Smooth muscle cell of the brain vasculature (primary cell): Measurements from ENCODE around the gene ADGRB3.
"Not testable (repeated sequence)": the region's sequence is repeated elsewhere in the genome, so short reads cannot be mapped to it uniquely, and the experiment has no call there.

ENCODE experiments used
- DNase-seq: peaks from one replicate; pipeline ENCODE4 v3.0.0-alpha.2; 2012; ENCODE audit warnings: low read depth, low spot score

Gene ADGRB3

GRCh38 chr6:68941345-68941744, 306.3 kb downstream of the ADGRB3 start:
- no peak for DNase-seq

- DNase-seq: no peak
Observed at GRCh38 chr6:68947721-68948120, 312.6 kb downstream of the ADGRB3 start.

- DNase-seq: no peak
Observed at GRCh38 chr6:68951270-68951669, 316.2 kb downstream of the ADGRB3 start.

DNA sequence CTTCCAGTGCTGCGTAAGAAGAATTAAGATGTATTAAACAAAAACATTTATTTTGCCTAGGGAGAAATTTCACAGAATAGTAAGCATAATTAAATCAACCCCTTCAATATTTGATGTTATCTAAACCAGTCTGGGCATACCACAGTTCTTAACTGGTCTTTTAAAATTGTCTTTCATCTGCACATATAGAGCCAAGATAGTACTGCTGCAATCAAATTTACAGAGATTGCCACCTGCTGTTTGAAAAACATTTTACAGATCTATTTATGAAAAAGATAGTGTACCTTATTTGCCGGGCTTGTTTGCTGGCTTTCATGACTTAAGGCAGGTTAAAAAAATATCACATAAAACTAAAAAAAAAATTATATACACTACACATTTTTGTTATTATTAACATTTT, 323.2 kb downstream of the ADGRB3 start:
- DNase-seq: no peak

GRCh38 chr6:68967549-68968300, 332.6 kb downstream of the ADGRB3 start:
- peak; percentile 12 for DNase-seq

- no peak for DNase-seq
Observed at GRCh38 chr6:68968301-68968649, 333.2 kb downstream of the ADGRB3 start.

DNA sequence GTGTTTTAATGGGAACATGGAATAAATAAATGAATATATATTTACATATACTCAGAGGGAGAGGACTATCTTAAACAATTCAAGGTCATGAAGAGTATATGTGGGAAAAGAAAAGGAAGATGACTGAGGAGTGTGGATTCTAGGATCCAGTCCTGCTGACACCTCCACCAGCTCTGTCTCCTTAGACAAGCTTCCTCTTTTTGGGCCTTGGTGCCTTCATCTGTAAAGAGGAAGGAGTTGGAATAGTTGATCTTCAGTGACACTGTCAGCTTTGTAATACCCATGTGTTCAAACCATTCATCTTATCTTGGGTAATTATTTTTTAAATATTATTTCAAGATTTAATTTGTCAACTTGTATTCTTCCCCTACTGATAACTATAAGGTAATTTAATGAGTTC, 338.0 kb downstream of the ADGRB3 start:
- DNase-seq: no peak

GRCh38 chr6:68975064-68975463, 340.0 kb downstream of the ADGRB3 start:
- DNase-seq: no peak

- no peak for DNase-seq
Observed at GRCh38 chr6:68975816-68976215, 340.7 kb downstream of the ADGRB3 start.

GRCh38 chr6:68976260-68976659, 341.2 kb downstream of the ADGRB3 start:
- no peak for DNase-seq

DNA sequence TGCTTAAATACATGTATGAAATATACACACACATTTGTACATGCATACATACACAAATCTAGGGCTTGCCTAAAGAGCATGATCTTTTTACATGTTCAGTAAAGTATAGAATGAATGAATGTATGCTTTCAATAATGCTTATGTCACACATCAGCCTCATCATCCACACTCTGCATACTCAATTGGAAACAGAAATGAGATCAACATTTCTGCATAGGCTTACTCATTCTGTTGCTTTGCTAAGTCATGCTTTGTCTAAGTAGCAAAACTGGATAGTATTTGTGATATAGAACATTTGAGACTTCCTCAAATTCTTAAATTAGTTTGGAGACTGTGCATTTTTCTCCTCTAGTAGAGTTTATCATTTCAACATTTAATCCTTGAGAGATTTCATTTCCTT, 343.3 kb downstream of the ADGRB3 start:
- no peak for DNase-seq

DNA sequence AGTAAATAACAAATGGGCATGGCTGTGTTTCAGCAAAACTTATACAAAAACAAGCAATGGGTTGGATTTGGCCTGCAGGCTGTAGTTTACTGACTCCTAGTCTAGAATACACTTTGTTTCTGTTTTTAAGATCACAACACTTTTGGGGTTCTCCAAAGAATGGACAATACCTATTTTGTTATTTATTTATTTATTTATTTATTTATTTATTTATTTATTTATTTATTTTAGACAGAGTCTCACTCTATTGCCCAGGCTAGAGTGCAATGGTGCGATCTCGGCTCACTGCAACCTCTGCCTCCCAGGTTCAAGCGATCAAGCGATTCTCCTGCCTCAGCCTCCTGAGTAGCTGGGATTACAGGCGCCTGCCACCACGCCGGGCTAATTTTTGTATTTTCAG, 346.6 kb downstream of the ADGRB3 start:
- not testable (repeated sequence) for DNase-seq

- no peak for DNase-seq
Observed at GRCh38 chr6:68988698-68989097, 353.6 kb downstream of the ADGRB3 start.

- DNase-seq: no peak
Observed at GRCh38 chr6:68990317-68990716, 355.2 kb downstream of the ADGRB3 start.

DNA sequence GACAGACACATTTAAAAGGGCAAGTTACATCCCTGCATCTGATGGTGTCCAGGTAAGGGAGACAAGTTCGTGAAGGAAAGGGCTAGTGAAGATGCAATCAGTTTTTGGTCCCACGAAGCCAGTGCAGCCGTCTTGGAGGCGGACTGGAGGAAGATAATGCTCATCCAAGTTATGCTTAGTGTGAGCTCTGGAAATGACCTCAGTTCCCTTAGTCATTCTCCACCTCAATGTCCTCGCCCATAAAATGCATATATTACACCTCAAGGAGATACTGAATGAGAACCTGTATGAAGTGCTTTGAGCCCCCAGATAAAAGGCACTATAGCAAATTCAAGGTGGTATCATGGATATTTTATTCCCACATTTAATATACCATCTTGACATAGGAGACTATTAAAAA, 358.8 kb downstream of the ADGRB3 start:
- DNase-seq: no peak

GRCh38 chr6:68994521-68994920, 359.4 kb downstream of the ADGRB3 start:
- no peak for DNase-seq

- no peak for DNase-seq
Observed at GRCh38 chr6:69005199-69005598, 370.1 kb downstream of the ADGRB3 start.

DNA sequence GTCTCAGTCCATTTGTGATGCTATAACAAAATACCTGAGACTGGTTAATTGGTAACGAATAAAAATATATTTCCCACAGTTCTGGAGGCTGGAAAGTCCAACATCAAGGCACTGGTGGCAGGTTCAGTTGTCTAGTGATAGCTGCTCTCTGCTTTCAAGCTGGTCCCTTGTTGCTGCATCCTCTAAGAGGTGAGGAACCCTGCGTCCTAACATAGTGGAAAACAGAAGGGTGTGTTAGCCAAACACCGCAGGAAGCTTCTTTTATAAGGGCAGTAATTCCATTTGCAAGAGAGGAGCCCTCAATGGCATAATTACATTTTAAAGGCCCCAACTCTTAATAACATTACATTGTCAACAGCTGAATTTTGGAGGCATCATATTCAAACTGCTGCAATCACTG, 372.7 kb downstream of the ADGRB3 start:
- DNase-seq: no peak

DNA sequence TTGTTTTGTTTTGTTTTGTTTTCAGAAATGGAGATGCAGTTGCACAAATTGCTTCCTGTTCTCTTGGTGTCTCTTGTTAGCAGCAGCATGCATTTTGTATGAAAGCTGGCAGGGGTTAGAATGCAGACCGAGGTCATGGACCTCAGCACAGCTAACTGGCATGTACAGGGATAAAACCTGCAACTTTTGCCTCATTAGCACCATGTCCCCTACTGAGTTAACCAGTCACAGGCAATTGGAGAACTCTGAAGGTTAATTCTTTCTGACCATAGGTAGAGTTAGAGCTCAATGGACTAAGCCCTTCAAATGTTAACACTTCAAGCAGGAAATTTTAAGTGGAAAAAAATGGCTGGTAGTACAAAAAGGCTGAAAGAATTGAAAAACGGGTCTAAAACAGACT, 377.1 kb downstream of the ADGRB3 start:
- no peak for DNase-seq

DNA sequence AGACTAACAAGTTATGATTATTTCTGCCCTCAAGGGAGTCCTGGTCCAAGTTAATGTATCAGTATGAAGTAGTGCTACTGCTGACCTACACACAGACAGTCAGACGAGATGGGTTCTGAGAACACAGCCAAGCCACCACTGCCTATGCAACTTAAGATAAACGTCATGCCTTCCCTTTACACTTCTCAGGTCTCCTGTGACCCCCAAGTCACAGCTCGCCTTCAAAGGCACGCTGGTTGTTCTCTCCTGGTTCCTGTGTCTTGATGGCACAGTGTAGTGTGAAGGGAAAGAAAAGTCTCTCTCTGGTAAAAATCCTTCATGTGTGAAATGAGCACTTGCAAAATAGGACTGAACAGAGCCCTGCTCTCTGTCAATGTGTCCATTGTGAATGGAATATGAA, 377.8 kb downstream of the ADGRB3 start:
- no peak for DNase-seq

DNA sequence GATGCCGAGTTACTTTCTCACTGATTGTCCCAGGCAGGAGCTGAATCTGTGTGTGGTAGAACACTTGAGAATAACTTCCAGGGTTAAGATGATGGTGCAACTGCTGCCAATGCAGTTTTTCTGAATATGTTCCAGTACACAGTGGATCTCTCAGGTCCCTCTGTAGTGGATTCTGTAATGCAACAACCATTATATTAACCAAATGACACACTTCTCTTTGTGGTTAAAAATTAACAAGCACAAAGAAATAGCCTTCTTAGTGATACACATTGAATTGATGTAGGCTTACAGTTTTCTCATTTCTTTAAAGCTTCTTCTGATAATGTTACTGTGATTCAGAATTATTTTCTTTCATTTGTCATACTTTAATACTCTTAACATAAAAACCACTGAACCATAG, 383.8 kb downstream of the ADGRB3 start:
- DNase-seq: no peak

- no peak for DNase-seq
Observed at GRCh38 chr6:69019832-69020231, 384.8 kb downstream of the ADGRB3 start.

DNA sequence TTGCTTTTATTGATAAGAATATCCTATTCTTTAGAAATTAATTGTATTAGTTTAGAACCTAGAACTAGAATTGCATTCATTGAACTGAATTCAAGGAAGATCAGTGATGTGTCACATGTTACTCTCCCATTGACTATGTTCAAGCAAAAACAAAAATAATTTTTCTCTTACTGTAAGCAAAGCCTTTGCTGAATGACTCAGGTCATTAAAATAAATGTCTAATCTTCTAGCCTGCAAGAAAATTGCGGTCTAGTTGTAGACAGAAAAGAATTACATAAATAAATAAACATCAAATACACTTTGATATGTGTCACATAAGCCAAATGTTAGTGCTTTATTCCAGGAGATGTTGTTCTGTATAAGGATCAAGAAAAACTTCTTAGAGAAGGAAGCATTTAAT, 387.9 kb downstream of the ADGRB3 start:
- DNase-seq: no peak

DNA sequence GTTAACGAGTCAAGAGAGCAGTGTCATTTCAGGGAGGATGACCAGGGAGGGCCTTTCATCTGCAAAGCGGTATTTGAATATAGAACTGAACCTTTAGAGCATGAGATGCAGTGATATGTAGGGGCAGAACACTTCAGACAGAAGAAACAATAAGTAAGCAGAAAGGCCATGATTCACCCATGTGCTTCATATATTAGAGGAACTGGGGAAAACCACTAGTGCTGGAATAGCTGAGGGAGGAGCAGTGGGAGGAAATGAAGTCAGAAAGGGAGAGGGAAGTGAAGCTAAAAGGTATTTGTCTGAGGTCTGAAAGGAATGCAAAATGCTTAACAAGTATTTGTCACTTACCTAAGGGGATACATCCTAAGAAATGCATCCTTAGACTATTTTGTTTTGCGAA, 391.2 kb downstream of the ADGRB3 start:
- DNase-seq: no peak
